Stimulated activated CD4-positive, alpha-beta T cell treated with anti-CD3 and anti-CD28 coated beads, Interleukin-1b, Interleukin-23, amount 100 ng/mL, for 1 hour (primary cell): ENCODE results near the gene GPR151.
"Not testable (repeated sequence)": the region's sequence is repeated elsewhere in the genome, so short reads cannot be mapped to it uniquely, and the experiment has no call there.

Experiments used
- DNase-seq, 2 donors: peaks; one replicate each; pipeline ENCODE4 v3.0.0-alpha.2; 2020; ENCODE audit warnings: low read depth in 2 of 2

Gene GPR151

DNA sequence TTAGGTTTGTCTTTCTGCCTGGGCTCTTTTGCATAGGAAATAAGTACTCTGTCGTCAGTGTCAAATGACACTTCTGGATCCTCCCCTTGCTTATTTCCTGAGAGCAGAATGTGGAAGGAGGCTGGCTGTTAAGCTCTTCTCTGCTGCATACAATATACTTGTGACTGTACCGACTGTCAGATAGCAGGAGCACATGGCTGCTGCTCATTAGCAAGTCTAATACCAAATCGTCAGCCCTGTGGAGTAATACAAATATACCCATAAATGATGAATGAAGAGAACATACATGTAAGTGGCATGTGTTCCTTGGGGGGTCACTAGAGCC lies at the start of gene GPR151:
TSS of gene GPR151 (minus strand) at position 40 of the 325 bp plus-strand sequence. CDS start 77 bp downstream, outside the sequence.
- no peak for DNase-seq

DNA sequence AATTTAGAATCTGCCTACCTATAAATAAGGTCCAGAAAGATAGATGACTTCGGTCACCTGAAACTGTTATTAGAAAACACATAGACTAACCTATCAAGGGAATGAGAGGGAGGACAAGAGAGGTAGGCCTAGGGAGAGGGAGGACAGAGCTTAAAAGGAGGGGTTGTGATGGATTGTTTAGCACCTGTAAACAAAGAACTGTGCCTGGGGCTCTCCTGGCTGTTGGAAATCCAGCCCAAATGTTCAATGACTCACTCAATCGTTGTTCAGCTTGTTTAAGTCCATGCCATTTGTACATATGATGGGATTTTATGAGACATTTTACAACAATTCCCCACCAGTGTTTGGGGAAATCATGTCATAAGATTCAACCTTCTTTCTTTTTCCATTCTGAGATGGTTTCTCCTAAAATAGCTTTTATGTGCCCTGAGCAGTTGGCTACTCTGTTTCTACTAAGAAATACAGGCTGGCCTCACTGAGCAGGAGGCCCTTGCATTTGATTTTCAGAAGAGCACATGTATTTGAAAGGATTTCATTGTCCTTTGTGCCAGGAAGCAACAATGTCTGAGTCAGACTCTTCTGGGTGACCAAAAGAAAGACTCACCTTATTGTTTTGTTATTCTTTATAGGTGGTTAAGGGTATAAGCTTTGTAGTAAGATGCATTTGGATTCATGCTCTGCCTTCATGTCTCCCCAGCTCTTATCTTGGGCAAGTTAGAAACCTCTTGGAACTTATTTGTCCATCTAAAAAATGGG lies 48.2 kb upstream of the GPR151 start:
- no peak for DNase-seq

DNA sequence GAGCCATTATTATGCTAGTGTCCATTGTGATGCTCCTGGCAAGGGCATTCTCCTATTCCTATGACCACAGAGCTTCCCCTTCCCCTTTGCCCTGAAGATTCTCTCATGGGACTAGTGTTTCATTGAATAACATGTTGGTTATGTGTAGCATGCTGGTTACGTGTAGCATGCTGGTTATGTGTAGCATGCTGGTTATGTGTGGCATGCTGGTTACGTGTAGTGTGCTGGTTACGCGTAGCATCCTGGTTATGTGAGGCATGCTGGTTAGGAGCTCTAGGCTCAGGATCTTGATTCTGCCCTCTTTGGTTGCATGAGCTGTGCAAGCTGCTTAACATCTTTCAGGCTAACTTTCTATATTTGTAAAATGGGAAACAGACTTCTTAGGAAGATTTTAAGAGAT lies 46.5 kb upstream of the GPR151 start:
- DNase-seq, result no peak

DNA sequence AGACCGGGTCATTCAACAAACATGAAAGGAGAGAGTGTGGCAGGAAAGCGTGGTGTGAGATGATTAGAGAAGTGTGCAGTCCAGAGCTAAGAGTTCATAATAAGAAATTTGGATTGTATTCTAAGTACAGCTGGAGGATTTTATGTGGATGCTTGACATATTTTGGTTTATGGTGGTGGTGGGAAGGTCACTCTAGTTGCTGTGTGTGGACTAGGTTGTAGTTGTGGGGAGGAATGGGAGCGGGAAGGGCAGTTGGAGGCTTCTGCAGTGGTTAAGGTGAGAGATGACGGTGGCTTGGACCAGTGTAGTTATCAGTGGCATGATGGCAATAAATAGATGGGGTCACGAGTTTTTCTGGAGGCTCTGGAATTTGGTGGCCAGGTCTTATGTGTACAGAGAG lies 45.7 kb upstream of the GPR151 start:
- no peak for DNase-seq

DNA sequence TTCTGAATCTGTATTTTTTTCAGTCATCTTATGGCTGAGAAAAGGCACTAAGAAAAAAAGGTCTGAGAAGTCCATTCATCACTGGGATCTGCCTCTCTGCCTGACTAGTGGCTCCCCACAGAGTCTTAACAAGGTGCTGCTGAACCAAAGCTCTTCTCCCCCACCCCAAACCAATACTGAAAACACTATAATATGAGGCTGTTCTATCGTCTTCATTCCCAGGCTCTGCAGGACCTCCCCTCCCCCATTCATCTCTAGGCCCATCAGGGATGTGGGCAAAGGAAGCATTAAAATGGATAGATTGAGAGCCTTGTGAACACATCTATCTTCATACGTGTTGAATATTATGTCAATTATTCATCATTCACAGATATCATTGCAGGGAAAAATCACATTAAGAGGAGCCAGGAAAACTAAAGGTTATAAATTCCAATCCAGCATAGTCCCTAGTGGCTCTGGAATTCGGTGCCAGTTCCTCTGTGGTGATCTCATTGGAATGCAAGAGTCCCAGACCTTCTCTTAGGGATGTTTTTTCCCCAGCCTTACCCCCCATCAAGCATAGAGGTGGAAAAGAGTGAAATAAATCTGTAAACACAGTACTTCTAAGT lies 44.3 kb upstream of the GPR151 start:
- no peak for DNase-seq

DNA sequence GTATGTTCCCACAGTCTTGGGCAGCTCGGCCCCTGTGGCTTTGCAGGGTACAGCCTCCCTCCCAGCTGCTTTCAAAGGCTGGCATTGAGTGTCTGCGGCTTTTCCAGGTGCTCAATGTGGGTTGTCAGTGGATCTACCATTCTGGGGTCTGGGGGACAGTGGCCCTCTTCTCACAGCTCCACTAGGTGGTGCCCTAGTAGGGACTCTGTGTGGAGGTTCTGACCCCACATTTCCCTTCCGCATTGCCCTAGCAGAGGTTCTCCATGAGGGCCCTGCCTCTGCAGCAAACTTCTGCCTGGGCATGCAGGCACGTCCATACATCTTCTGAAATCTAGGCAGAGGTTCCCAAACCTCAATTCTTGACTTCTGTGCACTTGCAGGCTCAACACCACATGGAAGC lies 40.9 kb upstream of the GPR151 start:
- DNase-seq, result not testable (repeated sequence)

DNA sequence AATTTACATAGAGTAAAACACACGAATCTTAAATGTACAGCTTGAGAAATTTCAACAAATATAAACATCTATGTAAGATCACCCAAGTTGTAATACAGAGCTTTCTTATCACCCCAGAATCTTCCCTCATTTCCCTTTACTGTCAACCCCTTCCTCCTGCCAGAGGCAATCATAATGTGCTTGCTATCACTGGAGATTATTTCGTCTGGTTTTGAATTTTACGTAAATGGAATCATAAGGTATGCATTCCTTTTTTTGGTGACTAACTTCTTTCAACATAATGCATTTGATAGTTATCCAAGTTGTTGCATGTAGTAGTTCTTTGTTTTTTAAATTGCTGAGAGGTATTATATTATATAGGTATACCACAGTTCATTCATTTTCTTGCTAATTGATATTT lies 37.5 kb upstream of the GPR151 start:
- no peak for DNase-seq

DNA sequence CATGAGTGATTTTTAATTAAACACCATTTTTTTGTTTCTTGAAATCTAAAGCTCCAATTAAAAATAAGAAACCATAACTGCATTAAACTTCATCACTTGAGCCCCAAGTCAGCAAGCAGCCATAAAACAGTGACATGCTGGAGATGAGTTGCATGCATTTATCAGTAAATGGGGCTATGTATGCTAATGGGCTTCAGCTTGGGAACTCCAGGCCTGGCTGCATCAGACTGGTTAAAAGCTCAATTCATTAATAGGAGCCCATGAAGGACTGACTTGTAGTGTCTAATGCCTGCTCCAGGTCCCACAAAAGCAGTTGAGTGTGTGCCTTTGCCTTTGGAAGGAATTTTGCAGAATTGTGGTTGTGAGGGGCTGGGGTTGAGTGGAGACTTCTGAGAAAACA lies 33.6 kb upstream of the GPR151 start:
- DNase-seq, result no peak

DNA sequence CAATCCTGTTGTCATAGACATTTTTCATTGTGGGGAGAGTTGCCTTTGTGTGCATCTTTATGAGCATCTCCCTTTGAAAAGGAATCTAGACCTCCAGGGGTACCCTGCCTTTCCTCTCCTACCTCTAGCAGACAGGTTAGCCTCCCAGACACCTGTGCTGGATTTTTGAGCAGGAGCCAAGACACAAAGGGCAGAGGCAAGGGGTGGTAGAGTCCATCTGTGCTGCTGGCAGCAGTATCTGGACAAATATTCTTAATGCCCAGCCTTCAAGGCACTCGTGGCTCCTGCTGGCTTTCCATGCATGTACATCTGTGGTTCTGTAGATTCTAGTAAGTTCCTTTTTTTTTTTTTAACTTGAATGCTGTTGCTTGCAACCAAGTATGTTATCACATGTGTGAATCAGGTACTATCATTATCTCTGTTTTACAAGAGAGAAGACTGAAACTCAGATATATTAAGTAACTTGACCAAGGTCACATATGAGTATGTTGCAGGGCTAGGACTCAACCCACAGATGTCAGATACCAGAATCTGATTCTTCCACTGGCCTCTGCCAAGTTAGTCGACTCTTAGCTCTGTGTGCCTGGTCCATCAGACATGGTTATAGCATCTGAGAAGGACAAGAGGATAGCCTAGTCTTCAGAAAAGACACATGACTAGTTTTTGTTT lies 32.9 kb upstream of the GPR151 start:
- DNase-seq, result no peak

DNA sequence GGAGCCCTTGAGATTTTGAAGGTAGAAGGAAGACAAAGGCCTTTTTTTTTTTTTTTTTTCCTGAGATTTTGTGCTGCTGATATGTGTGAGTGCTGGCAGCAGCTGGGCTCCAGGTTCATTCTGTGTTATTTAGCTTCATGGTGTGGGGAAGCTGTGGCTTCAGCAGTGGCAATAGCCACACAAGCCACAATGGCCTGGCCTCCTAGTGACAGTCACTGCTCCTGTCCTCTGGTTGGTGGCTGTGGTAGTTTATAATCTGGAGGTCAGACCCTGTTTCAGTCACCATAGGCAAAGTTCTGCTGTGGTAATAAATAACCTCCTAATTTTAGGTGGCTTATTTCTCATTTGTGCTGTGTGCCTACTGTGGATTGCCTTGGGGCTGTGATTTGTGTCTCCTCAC lies 28.2 kb upstream of the GPR151 start:
- DNase-seq, result no peak

DNA sequence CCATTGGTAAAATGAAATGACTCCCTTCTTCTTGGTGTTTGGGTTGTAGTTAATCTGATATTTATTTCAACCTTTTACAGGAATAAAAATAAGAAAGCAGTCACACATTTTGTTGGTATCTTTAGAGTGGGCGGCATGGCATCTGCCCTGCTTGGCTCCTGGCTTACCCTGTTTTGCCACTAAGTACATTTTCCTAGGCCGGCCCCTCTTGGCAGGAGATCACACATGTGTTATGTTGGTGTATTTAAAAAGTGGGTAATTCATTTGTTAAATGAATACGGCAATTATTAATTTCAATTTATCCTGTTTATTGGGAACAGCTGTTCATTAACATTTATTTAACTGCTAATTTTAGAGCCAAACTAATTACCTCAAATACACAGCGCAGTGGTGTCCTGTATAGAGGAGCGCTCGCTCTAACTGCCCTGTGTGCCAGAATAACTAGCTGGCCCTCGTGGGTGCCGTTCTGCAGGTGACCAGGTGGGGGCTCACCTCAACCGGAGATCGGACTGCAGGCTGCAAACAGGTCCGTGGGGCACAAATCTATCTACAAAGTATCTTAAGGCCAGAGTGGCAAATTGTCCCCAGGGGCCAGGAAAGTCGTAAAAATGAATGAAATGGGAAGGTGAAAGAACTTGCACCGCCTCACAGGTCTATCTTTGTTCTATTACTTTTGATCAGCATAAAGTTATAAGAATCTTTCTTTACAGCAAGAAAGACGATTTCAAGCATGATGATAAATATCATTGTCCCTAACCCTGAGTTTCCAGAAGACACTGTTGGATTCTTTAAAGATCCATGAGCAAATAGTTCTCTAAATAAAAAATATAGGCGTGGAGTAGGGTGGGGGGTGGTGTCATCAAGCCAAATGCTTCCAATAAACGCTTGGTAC lies 26.2 kb upstream of the GPR151 start:
- peak; percentile 21 to 46 for DNase-seq

DNA sequence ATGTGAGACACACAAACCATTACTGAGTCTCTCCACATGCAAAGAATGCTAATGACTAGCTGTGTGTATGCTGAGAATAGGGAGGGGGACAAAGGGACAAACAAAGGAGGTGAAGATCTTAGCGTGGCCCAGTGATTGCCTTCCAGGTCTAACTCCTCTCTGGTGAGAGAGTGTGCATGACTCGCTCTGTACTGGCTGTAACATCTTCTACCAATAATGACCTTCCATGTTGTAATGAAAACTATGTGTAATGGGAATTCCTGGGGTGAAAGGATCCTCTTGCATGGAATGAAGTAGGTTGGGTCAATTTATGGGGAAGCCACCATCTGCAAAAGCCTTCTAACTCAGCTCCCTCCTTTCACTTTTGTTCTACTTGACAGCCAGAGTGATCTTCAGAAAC lies 24.4 kb upstream of the GPR151 start:
- no peak for DNase-seq

DNA sequence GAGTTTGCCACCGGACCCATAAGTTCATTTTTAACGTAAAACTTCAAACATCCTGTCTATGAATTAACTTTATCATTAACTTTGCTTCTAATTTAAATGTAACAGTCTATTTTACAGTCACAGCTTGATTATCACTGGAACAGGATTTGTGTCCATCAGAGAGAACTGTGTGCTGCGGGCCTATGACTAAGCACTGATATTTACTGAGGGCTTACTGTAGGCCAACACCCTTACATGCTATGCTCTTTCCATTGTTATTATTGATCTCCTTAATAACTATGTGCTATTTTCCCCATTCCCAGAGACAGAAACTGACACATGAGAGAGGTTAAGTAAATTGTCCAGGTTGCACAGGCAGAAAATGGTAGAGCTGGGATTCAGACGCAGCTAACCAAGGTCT lies 24.0 kb upstream of the GPR151 start:
- no peak for DNase-seq

DNA sequence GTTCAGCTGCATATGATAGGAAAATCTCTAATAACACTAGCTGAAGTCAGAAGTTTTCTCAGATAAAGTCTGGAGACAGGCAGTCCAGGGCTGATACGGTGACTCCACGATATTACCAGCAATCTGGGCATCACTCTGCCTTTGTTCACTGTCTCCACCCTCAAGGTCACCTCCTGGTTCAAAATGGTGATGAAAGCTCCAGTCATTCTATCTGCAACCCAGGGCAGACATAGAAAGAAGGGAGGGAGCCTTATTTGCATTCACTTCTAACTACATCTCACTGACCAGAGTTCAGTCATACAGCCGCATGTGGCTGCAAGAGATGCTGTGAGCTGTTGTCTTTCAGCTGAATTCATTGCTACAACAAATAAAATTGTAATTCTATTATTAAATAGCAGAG lies 22.4 kb upstream of the GPR151 start:
- no peak for DNase-seq

DNA sequence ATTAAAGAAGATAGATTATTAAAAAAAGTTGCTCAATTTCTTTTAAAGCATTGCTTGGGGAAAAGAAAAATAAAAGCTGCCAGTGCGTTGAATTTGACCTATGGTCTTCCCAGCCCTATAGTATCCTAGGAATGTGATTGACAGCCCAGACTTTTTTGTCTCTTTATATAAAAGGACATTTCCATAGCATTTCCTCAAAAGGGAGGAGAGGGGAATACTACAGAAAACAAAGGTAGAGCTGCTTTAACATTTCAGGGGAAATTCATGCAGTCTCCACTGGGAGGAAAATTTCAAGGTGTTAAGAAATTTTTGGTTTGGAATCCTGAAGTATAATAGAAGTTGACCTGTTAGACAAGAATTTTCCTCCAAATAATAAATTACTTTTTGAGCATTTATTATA lies 17.9 kb upstream of the GPR151 start:
- no peak for DNase-seq

DNA sequence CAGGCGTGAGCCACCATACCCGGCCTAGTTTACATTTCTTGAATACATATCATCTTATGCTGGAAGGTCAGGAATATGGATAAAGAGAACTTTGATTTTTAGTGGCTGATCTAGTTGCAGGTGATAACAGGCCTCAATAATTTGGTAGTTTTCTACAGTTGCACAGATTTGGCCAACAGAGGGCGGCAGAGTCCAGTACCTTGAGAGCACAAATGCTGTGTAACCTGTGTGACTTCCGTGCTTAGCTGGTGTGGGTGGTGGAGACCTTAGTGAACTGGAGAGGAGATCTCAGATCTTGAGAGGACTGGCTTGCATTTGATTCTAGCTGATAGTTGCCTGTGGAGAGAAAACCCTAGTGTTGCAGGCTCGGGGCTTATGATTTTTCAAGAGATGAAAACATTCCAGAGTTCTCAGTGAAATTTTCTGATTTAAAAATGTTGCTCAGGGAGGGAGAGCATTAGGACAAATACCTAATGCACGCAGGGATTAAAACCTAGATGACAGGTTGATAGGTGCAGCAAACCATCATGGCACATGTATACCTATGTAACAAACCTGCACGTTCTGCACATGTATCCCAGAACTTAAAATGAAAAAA lies 17.4 kb upstream of the GPR151 start:
- peak; percentile 40 to 55 for DNase-seq

DNA sequence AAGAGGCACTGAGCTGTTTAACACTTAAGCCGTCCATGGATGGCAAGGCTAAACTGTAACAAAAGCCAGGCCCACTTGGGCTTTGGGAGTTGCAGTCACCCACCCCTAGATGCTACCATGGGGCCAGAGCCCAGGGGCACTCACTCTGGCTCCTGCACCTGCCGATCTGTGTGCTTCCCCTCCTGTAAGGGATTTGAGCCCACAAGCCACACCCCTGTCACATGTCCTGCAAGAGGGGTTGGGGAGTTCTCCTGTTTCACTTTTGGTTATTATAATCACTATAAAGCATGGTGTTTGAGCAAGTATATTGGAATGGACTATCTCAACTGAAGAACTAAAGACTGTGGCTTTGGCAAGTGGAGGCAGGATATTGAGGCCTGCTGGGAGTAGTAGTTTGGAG lies 14.0 kb upstream of the GPR151 start:
- no peak for DNase-seq

DNA sequence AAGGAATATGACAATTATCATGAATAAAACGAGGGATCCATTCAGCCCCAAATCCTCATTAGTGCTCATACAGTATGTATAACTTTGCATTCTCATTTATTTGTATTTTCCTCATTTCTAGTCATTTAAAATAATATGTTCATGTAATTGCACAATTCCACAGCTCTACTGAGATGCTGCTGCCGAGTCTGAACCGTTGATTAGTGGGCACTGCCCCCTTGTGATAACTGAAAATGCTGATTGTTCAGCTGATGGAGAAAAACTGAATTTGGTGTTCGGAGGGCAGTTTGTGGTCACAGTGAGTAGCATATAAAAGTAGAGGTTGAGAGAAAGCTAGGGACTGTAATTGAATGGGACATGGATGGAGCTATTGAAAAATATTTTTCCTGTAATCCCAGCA lies 12.2 kb upstream of the GPR151 start:
- no peak for DNase-seq

DNA sequence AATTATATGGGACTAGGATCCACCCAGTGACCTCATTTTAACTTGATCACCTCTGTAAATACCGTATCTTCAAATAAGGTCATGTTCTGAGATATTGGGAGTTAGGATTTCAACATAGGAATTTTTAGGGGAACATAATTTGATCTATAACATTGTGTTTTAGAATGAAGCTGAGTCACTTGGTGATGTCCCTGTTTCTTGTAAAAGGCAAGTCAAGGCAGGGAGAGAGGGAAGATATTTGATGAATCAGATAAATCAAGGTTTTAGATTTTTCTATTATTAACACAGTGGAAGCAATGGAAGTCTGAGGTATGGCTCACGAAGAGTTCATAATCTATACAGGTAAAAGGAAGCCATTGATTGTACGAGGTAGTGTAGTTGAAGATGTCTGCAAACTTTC lies 11.8 kb upstream of the GPR151 start:
- no peak for DNase-seq

DNA sequence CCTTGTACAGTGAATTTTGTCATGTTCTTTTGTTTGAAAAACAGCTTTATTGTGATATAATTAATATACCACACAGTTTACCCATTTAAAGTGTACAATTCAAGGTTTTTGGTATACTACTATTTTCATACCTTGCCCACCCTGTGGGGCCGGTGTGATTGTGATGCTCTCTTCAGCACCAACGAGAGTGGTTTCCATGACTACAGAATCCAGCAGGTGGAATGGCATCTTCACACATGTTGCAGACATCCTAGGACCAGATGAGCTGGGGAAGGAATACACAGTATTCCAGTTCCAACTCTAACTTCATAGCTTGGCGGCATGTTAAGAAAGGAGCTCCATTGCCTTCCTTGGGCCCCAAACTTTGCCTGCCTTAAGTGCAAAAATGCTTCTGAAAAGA lies 7.7 kb upstream of the GPR151 start:
- DNase-seq, result no peak

DNA sequence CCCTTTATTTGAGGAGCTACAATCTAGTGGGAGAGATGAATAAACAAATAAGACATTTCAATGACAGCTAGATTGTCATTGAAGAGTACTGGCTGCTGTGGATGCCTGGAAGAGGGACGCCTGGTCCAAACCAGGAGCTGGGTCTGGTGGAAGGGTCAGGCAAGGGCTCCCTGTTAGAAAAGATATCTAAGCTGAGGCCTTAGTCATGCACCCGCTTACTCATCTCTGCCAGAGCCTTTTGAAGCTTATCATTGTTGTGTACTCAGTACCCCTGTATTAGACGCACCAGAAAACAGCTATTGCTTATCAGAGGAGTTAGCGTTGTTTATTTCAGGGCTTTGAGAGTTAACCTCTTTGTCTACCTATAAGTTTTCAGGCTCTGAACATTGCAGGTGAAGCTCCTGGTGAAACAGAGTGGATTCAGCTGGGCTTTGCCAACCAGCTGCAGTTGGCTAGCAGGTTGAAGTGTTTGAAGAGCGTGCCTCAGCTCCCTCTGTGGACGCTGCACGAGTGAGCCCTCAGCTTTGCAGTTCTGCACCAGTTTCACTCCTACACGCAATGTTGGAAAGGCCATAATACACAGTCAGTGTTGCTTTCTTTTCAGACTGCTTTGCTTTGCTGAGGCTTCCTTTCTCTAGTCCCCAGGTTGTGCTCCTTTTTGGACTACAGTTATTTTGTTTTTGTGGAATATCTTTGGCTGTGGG lies 5.6 kb upstream of the GPR151 start:
- no peak for DNase-seq
